AG04450 (cell line): ENCODE data around the gene RSRC1. TPM values are rescaled to one million over a fixed set of nuclear protein-coding genes. Genes with fewer than 3 reads are reported as not detected.

Experiments
- CTCF ChIA-PET: fragments of 300-600, 350-600 bp; formaldehyde crosslinking; extraction: SDS; loops from one replicate; lab custom pipeline; 2022; ENCODE audit warnings: antibody characterized with exemption, inconsistent platforms; lab: Charles Lee
- POLR2A ChIA-PET: fragments of 350-600 bp; formaldehyde crosslinking; extraction: SDS; loops from one replicate; lab custom pipeline; 2021; ENCODE audit warnings: antibody characterized with exemption, inconsistent platforms; lab: Yijun Ruan, JAX
- DNase-seq: peaks from one replicate; pipeline ENCODE4 v3.0.0-alpha.2; 2011; ENCODE audit warnings: low read depth, low spot score
- H3K27ac ChIP-seq: one replicate; pipeline ENCODE4 v1.5.1; 2012; ENCODE audit warnings: low read depth, low read length, control low read depth
- H3K27me3 ChIP-seq: one replicate; pipeline ENCODE4 v1.6.0; 2012; ENCODE audit warnings: low read length; ENCODE audit not compliant: control insufficient read depth, insufficient read depth
- H3K4me3 ChIP-seq: 2 replicates; pipeline ENCODE4 v1.5.1; 2011; ENCODE audit warnings: mild to moderate bottlenecking, low read depth, low read length, control low read depth
- H3K9me3 ChIP-seq: 2 replicates; pipeline ENCODE4 v1.5.1; 2012; ENCODE audit warnings: low read length; ENCODE audit not compliant: control insufficient read depth, insufficient read depth
- CTCF ChIP-seq: IDR thresholded peaks from 2 replicates; pipeline ENCODE4 v1.5.1; 2011; ENCODE audit warnings: low read depth, low read length, control low read depth, inconsistent platforms
- polyA plus RNA-seq: library from polyadenylated mRNA; depleted of rRNA; stranded (reverse); fragments of >200 nt; gene quantifications from 2 replicates; pipeline ENCODE4 v1.2.3, GENCODE V29; 2011

Gene RSRC1
- polyA plus RNA-seq, 1 experiment: 6.7 TPM

- DNase-seq: no peak
- CTCF ChIA-PET: interaction anchor here (1.1 kb wide), 1 partner anchor 335 kb away, joined by 3 read pairs; no protein-coding TSS in a partner anchor
- POLR2A ChIA-PET: no interaction called here
- Histone ChIP-seq H3K27me3 (peaks cover 97% of the 10 kb centered on the region), H3K9me3 (peaks cover 25% of the 10 kb centered on the region; the same call in 1 of the 2 replicates), H3K4me3 (no peak overlapping the region), H3K27ac (no peak overlapping the region)
- no peak for TF ChIP-seq CTCF
These were observed 11.0 kb upstream of the RSRC1 start for GRCh38 chr3:158098834-158099424.

GRCh38 chr3:158100681-158101080 is 9.2 kb upstream of the RSRC1 start:
- H3K27ac ChIP-seq: no peak overlapping the region
- DNase-seq: no peak
- POLR2A ChIA-PET: no interaction called here
- peaks cover 93% of the 10 kb centered on the region for H3K27me3 ChIP-seq
- CTCF ChIA-PET: no interaction called here
- peaks cover 15% of the 10 kb centered on the region; the same call in 1 of the 2 replicates for H3K9me3 ChIP-seq
- H3K4me3 ChIP-seq: no peak overlapping the region
- TF ChIP-seq CTCF: no peak

GRCh38 chr3:158101335-158102241 is 8.3 kb upstream of the RSRC1 start:
- Histone ChIP-seq H3K27ac (no peak overlapping the region), H3K9me3 (peaks cover 15% of the 10 kb centered on the region; the same call in 1 of the 2 replicates), H3K27me3 (peaks cover 93% of the 10 kb centered on the region), H3K4me3 (no peak overlapping the region)
- ChIA-PET CTCF (interaction anchor here (1.1 kb wide), 1 partner anchor 333 kb away, joined by 3 read pairs; no protein-coding TSS in a partner anchor), POLR2A (no interaction called here)
- no peak for DNase-seq
- no peak for TF ChIP-seq CTCF

GRCh38 chr3:158102242-158103080 is 7.4 kb upstream of the RSRC1 start:
- POLR2A ChIA-PET: no interaction called here
- CTCF ChIA-PET: interaction anchor here (1.1 kb wide), 1 partner anchor 332 kb away, joined by 3 read pairs; no protein-coding TSS in a partner anchor
- Histone ChIP-seq H3K27me3 (peaks cover 94% of the 10 kb centered on the region), H3K4me3 (no peak overlapping the region), H3K27ac (no peak overlapping the region), H3K9me3 (peaks cover 15% of the 10 kb centered on the region; the same call in 1 of the 2 replicates)
- TF ChIP-seq CTCF: no peak
- no peak for DNase-seq
